ENCODE results near the gene FBXL15. TPM values are rescaled to one million over a fixed set of nuclear protein-coding genes. Genes with fewer than 3 reads are reported as not detected.
A peak's percentile ranks its signal among the peaks of the same experiment; 100 is the strongest.

Gene FBXL15
- total and polyA plus RNA-seq, 2 of the 4 experiments (the other 2 are of a cell fraction) = 3.0 to 8.4 TPM

GRCh38 chr10:102450374-102451104, 29.9 kb downstream of the FBXL15 start:
- peak; percentile 73 for DNase-seq
- H3K27me3 ChIP-seq (ENCODE audit: control insufficient read depth, insufficient read depth, low read length) = no peaks in the 10 kb centered on the region; the same call in 1 of the 2 replicates
- BruUV-seq (replicated peaks) = no TSS peak
- H2AFZ ChIP-seq (replicated peaks; ENCODE audit: low read length, poor library complexity) = peak overlapping the region; percentile 99
- H3K4me3 ChIP-seq (ENCODE audit: insufficient read depth, low read depth, low read length) = peak overlapping the region; percentile 66
- peak overlapping the region; percentile 70 for H3K9ac ChIP-seq (ENCODE audit: low read depth, low read length)
- POLR2A ChIA-PET (ENCODE audit: unreplicated experiment) = no interaction called here
- no peak overlapping the region for H2BK20ac ChIP-seq (ENCODE audit: low read depth, low read length)
- 1% methylated on average over 74 of the region's 104 CpGs; no CpG with 5 or more reads in 1 of the 2 experiments for WGBS, 2 experiments (ENCODE audit: extremely low coverage in 2 of 2, insufficient read length in 1 of 2)
- H2BK15ac ChIP-seq (ENCODE audit: low read depth, low read length) = 0 out of 3 replicates have a peak overlapping the region, but pooled peaks have one; percentile 11
- peak overlapping the region; percentile 34; the same call in 1 of the 2 replicates for H3K14ac ChIP-seq (replicated peaks; ENCODE audit: low read depth, low read length)
- no peak for TF ChIP-seq CEBPB (IDR thresholded peaks at IDR 0.05; ENCODE audit: low read depth, low read length)
- peak; percentile 79; the same call in 1 of the 2 replicates for TF ChIP-seq MXI1 (IDR thresholded peaks at IDR 0.05; ENCODE audit: borderline replicate concordance, low read depth, low read length)
- no peak for TF ChIP-seq POLR2A (IDR thresholded peaks at IDR 0.05; ENCODE audit: low read depth, low read length)
- TF ChIP-seq CHD1 (IDR thresholded peaks at IDR 0.05; ENCODE audit: low read depth, low read length) = no peak
- TF ChIP-seq BHLHE40 (IDR thresholded peaks at IDR 0.05; ENCODE audit: low read depth, low read length) = peak; percentile 44; the same call in 1 of the 2 replicates
- peak; percentile 40; the same call in 1 of the 2 replicates for TF ChIP-seq MAZ (IDR thresholded peaks at IDR 0.05; ENCODE audit: borderline replicate concordance, low read depth, low read length)
- TF ChIP-seq, protein P1, sequence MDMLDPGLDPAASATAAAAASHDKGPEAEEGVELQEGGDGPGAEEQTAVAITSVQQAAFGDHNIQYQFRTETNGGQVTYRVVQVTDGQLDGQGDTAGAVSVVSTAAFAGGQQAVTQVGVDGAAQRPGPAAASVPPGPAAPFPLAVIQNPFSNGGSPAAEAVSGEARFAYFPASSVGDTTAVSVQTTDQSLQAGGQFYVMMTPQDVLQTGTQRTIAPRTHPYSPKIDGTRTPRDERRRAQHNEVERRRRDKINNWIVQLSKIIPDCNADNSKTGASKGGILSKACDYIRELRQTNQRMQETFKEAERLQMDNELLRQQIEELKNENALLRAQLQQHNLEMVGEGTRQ (IDR thresholded peaks at IDR 0.05; ENCODE audit: low read depth, low read length) = peak; percentile 20; the same call in 1 of the 2 replicates
- TF ChIP-seq MAFK (IDR thresholded peaks at IDR 0.05; ENCODE audit: low read depth, low read length) = no peak
- no peak overlapping the region; the same call in 1 of the 2 replicates for H2BK120ac ChIP-seq (ENCODE audit: low read depth, low read length)
- H2BK5ac ChIP-seq (ENCODE audit: low read depth, low read length, poor library complexity, severe bottlenecking) = no peak overlapping the region
- peaks cover 13% of the 10 kb centered on the region; the same call in 1 of the 2 replicates for H3K9me1 ChIP-seq (ENCODE audit: insufficient read depth, low read length)
- peaks cover 4% of the 10 kb centered on the region in 2 experiments; a peak in 2 of 4 replicates for H3K79me1 ChIP-seq (ENCODE audit: low read depth in 1 of 2, low read length in 2 of 2)
- no peak overlapping the region for H3K56ac ChIP-seq (ENCODE audit: extremely low read depth, insufficient read depth, low read length)
- peak overlapping the region; percentile 70 for H2AK9ac ChIP-seq (replicated peaks; ENCODE audit: low read depth, low read length, poor library complexity)
- no peak overlapping the region for H3K18ac ChIP-seq (ENCODE audit: low read depth, low read length)
- peaks cover 9% of the 10 kb centered on the region for H3K4me1 ChIP-seq (ENCODE audit: control insufficient read depth, insufficient read depth, low read length)
- CTCF ChIA-PET = interaction anchor here (0.5 kb wide), 1 partner anchor 814 kb away, joined by 3 read pairs; no protein-coding TSS in a partner anchor
- H3K23ac ChIP-seq (ENCODE audit: low read depth, low read length) = peak overlapping the region; percentile 11; the same call in 1 of the 2 replicates
- H4K20me1 ChIP-seq (ENCODE audit: insufficient read depth, low read length) = no peaks in the 10 kb centered on the region; the same call in 1 of the 2 replicates
- H3K27ac ChIP-seq (ENCODE audit: insufficient read depth, low read length) = no peak overlapping the region; the same call in 1 of the 2 replicates
- H4K8ac ChIP-seq (ENCODE audit: low read depth in 2 of 2, low read length in 2 of 2) = peak overlapping the region; percentile 70 to 98
- peak overlapping the region; percentile 97 for H3K4me2 ChIP-seq (ENCODE audit: low read depth, low read length)
- H2AK5ac ChIP-seq (ENCODE audit: low read depth, low read length) = peak overlapping the region; percentile 61; the same call in 1 of the 2 replicates
- intact Hi-C loops (cut with micrococcal nuclease) = no loop called here
- H4K91ac ChIP-seq (ENCODE audit: insufficient read depth, low read depth, low read length) = no peak overlapping the region; the same call in 1 of the 2 replicates
- ATAC-seq (ENCODE audit: low read depth) = peak; percentile 88
- H4K5ac ChIP-seq (ENCODE audit: low read depth, low read length) = peak overlapping the region; percentile 77
- no peaks in the 10 kb centered on the region for H3K9me3 ChIP-seq (ENCODE audit: control insufficient read depth, insufficient read depth, low read length)
- H3K36me3 ChIP-seq (ENCODE audit: control insufficient read depth, insufficient read depth, low read length) = no peaks in the 10 kb centered on the region
- peak overlapping the region; percentile 47 for H3K4ac ChIP-seq (ENCODE audit: low read depth, low read length)
- dilution Hi-C loops (cut with HindIII; ENCODE audit: low sequenced_read_pairs, unreplicated experiment) = no loop called here
- in situ Hi-C loops (cut with MboI; ENCODE audit: low sequenced_read_pairs) = no loop called here
